Epithelial cell of proximal tubule (primary cell): ENCODE results near the gene MTOR. TPM values are rescaled to one million over a fixed set of nuclear protein-coding genes. Genes with fewer than 3 reads are reported as not detected.
A peak's percentile ranks its signal among the peaks of the same experiment; 100 is the strongest.

Experiments
- DNase-seq: peaks from one replicate; pipeline ENCODE4 v3.0.0-alpha.2; 2011; ENCODE audit warnings: low read depth
- H3K4me3 ChIP-seq: 2 replicates; pipeline ENCODE4 v1.5.1; 2011; ENCODE audit warnings: low read depth, mild to moderate bottlenecking, low read length
- total RNA-seq: library from RNA; depleted of rRNA; stranded (reverse); fragments of >200 nt; gene quantifications from 2 replicates; pipeline ENCODE4 v1.2.3, GENCODE V29; 2015
- TF ChIP-seq, protein P1 (sequence below): conservative IDR thresholded peaks from 2 replicates; pipeline ENCODE4 v1.5.1; 2012; ENCODE audit warnings: low read depth, mild to moderate bottlenecking, low read length

The MTOR gene
- total RNA-seq, 1 donor from 2014 or later: 34.2 TPM

DNA sequence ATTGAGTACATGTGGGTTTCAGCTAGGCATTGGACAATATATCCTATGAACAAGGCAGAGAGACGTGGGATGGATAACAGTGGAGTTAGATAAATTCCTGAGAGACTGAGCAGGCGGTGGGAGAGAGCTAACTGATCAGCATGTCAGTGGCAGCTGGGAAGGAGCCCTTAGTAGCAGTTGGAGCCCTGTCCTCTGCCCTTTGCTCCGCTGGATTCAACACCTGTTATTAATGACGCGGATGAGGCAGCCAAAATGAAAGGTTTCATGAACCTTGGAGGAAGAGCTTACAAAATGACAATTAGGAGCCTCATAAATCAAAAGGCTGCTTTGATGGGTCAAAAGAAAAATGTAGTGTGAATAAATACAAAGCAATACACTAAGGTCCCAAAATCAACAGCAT, 26.7 kb upstream of the MTOR start:
- TF ChIP-seq, protein P1, sequence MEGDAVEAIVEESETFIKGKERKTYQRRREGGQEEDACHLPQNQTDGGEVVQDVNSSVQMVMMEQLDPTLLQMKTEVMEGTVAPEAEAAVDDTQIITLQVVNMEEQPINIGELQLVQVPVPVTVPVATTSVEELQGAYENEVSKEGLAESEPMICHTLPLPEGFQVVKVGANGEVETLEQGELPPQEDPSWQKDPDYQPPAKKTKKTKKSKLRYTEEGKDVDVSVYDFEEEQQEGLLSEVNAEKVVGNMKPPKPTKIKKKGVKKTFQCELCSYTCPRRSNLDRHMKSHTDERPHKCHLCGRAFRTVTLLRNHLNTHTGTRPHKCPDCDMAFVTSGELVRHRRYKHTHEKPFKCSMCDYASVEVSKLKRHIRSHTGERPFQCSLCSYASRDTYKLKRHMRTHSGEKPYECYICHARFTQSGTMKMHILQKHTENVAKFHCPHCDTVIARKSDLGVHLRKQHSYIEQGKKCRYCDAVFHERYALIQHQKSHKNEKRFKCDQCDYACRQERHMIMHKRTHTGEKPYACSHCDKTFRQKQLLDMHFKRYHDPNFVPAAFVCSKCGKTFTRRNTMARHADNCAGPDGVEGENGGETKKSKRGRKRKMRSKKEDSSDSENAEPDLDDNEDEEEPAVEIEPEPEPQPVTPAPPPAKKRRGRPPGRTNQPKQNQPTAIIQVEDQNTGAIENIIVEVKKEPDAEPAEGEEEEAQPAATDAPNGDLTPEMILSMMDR: no peak
- no peak for DNase-seq
- no peak overlapping the region for H3K4me3 ChIP-seq

DNA sequence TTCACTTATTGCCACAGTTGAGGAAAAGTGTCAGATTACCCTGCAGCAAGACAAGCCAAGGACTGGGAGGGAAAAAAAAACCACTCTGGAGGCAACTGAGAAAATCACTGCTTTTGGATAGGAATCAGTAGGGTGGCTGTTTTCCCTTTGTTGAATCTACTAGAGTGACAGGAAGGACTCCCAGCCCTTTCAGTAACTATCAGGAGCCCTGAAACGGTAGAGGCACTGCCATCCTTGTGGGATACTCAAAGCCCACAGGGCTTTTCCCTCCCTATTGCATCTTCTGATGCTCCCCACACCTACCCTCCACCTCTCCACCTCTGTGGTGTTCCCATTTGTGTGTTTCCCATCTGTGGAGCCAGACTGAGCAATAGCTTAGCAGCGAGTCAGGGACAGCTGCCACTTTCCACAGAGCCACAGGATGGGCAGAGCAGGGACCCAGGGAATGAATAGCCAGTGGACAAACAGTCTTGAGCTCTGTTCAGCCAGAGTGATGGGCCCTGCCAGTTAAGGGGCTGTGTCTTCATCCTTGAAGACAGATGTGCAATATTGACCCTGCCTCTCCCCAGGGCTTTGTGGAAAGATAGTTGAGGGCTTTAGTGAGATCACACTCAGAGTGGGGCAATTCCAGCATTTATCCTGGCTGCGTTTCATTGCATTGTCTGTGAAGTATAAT, 24.5 kb upstream of the MTOR start:
- DNase-seq: no peak
- H3K4me3 ChIP-seq: no peak overlapping the region
- TF ChIP-seq, protein P1: no peak

DNA sequence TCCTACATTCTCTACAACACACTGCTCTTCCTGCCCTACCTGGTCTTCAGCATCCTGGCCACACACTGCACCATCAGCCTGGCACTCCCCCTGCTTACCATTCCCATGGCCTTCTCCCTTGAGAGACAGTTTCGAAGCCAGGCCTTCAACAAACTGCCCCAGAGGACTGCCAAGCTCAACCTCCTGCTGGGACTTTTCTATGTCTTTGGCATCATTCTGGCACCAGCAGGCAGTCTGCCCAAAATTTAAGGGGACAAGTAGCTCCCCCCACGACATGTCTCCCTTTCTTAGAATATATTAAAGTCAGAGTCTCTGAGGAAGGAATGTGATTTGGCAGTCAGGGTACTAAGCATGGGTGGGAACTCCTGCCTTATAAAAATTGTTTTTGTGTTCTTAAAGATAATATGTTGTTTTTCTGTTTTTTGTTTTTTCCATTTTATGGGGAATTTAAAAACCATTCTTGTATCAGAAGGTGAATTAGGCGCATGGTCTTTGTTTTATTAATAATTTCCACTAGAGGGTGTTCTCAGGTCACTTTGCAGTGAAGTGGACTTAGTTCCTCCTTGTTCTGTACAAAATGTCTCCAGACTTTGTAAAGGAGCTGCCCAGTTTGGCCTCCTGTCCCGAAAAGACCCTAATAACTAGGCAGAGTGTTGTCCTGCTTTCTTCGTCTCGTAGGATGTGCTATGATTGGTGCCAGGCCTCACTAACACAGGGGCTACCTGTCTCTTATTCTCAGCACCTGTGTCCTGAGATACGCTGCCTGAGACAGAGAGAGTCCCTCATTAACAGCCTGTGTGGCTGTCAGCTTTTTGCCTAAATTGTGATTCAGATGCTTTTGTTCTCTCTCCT, 23.8 kb upstream of the MTOR start:
- TF ChIP-seq, protein P1: peak; percentile 42
- DNase-seq: no peak
- H3K4me3 ChIP-seq: no peak overlapping the region

DNA sequence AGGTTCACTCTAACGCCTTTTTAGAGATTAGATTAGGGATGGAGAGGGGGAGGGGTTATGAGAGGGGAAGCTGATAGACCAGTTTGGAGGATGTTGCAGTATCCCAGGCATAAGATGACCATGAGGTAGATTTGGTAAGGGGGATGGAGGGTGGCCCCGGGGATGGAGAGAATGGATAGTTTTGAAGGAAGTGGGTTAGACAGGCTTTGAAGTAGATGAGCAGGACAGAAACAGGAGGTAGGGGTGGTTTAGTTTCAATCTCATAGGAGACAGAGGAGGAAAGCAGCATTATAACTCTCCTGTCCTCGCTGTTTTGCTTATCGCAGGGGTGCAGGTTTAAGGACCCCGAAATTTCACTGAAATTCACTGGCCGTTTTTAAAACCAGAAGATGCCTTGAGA, 22.4 kb upstream of the MTOR start:
- H3K4me3 ChIP-seq: no peak overlapping the region
- TF ChIP-seq, protein P1: no peak
- DNase-seq: no peak

DNA sequence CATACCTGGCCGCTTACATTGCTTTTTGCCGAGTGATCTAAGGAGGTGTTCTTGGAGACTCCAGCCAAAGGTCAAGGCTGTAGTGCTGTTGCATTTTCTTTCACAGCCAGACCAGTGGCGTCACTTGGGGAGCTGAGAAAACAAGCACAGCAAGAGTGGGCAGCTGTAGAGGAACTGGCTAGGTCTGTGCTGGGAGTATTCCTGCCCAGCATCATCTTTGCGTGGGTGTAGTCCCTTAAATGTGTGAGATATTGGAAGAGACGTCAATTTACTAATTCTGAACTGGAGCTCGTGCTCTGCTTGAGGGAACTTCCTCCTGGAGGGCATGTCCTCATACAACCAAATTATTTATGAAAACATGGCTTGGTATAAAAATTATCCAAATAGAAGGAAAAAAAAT, 20.8 kb upstream of the MTOR start:
- TF ChIP-seq, protein P1: no peak
- no peak overlapping the region for H3K4me3 ChIP-seq
- DNase-seq: no peak

DNA sequence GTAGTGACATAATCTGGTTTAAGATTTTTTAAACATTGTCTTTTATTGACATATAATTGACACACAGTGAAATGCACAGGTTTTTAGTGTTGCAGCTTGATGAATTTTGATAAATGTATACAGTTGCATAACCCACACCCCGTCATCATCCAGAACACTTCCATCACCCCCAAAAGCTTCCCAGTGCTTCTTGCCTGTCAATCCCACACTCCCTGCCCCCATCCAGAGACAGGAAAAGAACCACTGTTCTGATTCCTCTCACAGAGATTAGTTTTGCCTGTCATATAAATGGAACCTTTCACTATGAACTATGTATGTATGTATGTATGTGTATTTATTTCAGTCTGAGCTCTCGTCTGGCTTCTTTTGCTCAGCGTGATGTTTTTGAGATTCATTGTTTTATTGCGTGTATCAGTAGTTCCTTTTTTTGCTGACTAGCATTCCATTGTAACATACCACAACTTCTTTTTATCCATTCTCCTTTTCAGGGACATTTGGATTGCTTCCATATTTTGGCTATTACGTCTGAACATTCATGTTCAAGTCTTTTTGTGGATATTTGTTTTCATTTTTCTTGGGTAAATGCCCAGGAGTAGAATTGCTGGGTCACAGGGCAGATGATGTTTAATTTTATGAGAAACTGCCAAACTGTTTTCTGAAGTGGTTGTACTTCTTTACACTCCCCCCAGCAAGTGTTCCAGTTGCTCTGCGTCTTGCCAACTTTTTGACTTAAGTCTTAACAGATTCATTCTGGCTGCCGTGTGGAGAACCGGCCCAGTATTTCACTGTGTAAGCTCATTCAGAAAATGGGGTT, 19.4 kb upstream of the MTOR start:
- TF ChIP-seq, protein P1: no peak
- H3K4me3 ChIP-seq: no peak overlapping the region
- no peak for DNase-seq
